ENCODE measurements around the gene SMC6. TPM values are rescaled to one million over a fixed set of nuclear protein-coding genes. Genes with fewer than 3 reads are reported as not detected.

Gene SMC6
- polyA plus RNA-seq, 3 donors: 3.8 to 6.1 (median 5.1) TPM

DNA sequence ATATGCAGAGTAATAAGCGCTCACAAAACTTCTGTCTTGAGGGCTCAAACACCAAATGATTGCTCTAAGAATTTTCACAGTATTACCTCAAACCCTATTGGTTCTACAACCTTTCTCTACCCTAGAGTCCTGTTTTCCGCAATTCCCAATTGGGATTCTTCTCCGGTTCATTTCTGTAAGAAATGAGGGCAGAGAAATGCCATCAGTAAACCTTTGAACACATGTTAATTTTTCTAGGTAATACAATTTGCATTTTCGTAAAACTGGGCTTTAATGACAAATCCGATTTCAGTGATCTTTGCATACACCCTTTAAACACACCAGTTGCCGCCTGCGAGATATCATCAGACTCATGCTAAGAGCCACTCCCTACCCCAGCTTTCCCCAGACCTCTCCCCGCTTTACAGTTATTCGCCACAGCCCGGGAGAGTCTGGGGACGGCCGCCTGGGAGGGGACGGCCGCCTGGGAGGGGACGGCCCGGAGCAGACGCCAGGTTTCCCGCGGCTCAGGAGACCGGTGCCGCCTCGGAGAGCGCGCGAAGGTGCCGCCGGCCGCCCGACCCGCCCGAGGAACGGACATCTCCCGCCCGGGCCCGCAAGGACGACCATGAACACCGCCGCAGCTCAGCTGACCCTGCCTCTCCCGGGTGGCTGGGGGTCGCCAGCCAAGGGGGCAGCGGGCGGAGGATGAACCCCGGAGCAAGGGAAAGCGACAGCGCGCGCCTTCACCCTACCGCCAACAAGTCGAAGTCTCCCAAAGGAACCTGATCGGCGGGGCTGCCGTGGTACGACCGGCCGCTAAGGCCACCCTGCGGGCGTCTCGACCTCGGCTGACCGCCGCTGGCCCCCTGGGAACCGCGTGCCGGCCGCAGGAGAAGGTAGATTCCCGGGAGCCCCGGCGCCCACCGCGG is 463 bp downstream of the SMC6 start:
- H3K9ac ChIP-seq (ENCODE audit: insufficient read depth, low read length, poor library complexity, severe bottlenecking): peak overlapping the region; percentile 91
- peak overlapping the region; percentile 97 for H3K4me3 Mint-ChIP-seq
- peaks cover 17 to 26% of the 10 kb centered on the region in 2 donors for H3K4me1 ChIP-seq (ENCODE audit: control insufficient read depth in 1 of 2, insufficient read depth in 2 of 2, low read length in 2 of 2)
- peak overlapping the region; percentile 50 to 99 (median 97) for H3K27ac Mint-ChIP-seq
- H3K79me2 ChIP-seq (ENCODE audit: insufficient read depth, low read length): peaks cover 69% of the 10 kb centered on the region
- no peaks in the 10 kb centered on the region for H3K9me3 Mint-ChIP-seq
- peak overlapping the region; percentile 96 to 97 for H3K27ac ChIP-seq (ENCODE audit: low read depth in 1 of 2, low read length in 2 of 2)
- 1% methylated on average over 67 of the region's 70 CpGs for WGBS (ENCODE audit: insufficient coverage)
- intact Hi-C loops (cut with micrococcal nuclease): no loop called here
- H3K36me3 ChIP-seq (replicated peaks in 1 of 2; ENCODE audit: control insufficient read depth in 1 of 2, insufficient read depth in 2 of 2, low read length in 2 of 2): no peaks in the 10 kb centered on the region
- peak overlapping the region; percentile 73 to 94 (median 74) for H3K4me3 ChIP-seq (replicated peaks in 1 of 3; ENCODE audit: low read depth in 2 of 3, low read length in 3 of 3)
- no peaks in the 10 kb centered on the region for H3K9me3 ChIP-seq (replicated peaks in 1 of 2; ENCODE audit: control insufficient read depth in 1 of 2, insufficient read depth in 1 of 2, low read length in 2 of 2)
- no peaks in the 10 kb centered on the region for H3K27me3 Mint-ChIP-seq (ENCODE audit: low read depth in 3 of 3)
- peak overlapping the region; percentile 98 for H2AFZ ChIP-seq (ENCODE audit: insufficient read depth, low read depth, low read length, poor library complexity, severe bottlenecking)
- H4K20me1 ChIP-seq (ENCODE audit: insufficient read depth, low read length): no peaks in the 10 kb centered on the region
- H3K36me3 Mint-ChIP-seq: peaks cover 0 to 2% of the 10 kb centered on the region in 2 donors
- H3K27me3 ChIP-seq (ENCODE audit: control insufficient read depth in 2 of 2, insufficient read depth in 2 of 2, low read length in 2 of 2): no peaks in the 10 kb centered on the region
- peak overlapping the region; percentile 97 for H3K4me2 ChIP-seq (replicated peaks; ENCODE audit: extremely low read depth, low read length, poor library complexity, severe bottlenecking)
- DNase-seq: peak; percentile 10 to 42 (median 19)
- TF ChIP-seq CTCF (IDR thresholded peaks at IDR 0.05): no peak
- peaks cover 31% of the 10 kb centered on the region for H3K4me1 Mint-ChIP-seq

DNA sequence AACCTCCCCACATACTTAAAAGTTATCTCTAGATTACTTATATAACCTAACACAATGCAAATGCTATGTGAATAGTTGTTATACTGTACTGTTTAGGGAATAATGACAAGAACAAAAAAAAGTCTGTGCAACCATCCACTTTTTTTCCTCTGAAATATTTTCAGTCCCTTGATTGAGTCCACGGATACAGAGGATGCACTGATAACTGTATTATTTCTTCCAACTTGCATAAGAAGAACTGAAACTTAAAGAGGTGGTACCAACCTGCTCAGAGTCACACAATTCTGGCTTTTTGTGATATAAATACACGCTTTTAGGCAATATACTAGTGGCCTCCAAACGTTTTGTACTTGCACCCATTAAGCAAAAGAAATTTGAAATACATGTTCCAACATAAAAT is 1.4 kb downstream of the SMC6 start:
- Mint-ChIP-seq H3K27ac (no peak overlapping the region), H3K4me1 (peaks cover 26% of the 10 kb centered on the region), H3K36me3 (peaks cover 2% of the 10 kb centered on the region in 2 donors), H3K4me3 (peak overlapping the region; percentile 9 to 97), H3K27me3 (ENCODE audit: low read depth in 3 of 3) (no peaks in the 10 kb centered on the region), H3K9me3 (no peaks in the 10 kb centered on the region)
- Histone ChIP-seq H3K4me3 (replicated peaks in 1 of 3; ENCODE audit: low read depth in 2 of 3, low read length in 3 of 3) (peak overlapping the region in 1 of 3 experiments; percentile 94), H3K9ac (ENCODE audit: insufficient read depth, low read length, poor library complexity, severe bottlenecking) (no peak overlapping the region), H3K9me3 (replicated peaks in 1 of 2; ENCODE audit: control insufficient read depth in 1 of 2, insufficient read depth in 1 of 2, low read length in 2 of 2) (no peaks in the 10 kb centered on the region), H3K4me1 (ENCODE audit: control insufficient read depth in 1 of 2, insufficient read depth in 2 of 2, low read length in 2 of 2) (peaks cover 17 to 26% of the 10 kb centered on the region in 2 donors), H3K27me3 (ENCODE audit: control insufficient read depth in 2 of 2, insufficient read depth in 2 of 2, low read length in 2 of 2) (no peaks in the 10 kb centered on the region), H3K36me3 (replicated peaks in 1 of 2; ENCODE audit: control insufficient read depth in 1 of 2, insufficient read depth in 2 of 2, low read length in 2 of 2) (no peaks in the 10 kb centered on the region), H3K27ac (ENCODE audit: low read depth in 1 of 2, low read length in 2 of 2) (no peak overlapping the region), H3K4me2 (replicated peaks; ENCODE audit: extremely low read depth, low read length, poor library complexity, severe bottlenecking) (peak overlapping the region; percentile 97), H3K79me2 (ENCODE audit: insufficient read depth, low read length) (peaks cover 64% of the 10 kb centered on the region), H4K20me1 (ENCODE audit: insufficient read depth, low read length) (no peaks in the 10 kb centered on the region), H2AFZ (ENCODE audit: insufficient read depth, low read depth, low read length, poor library complexity, severe bottlenecking) (peak overlapping the region; percentile 98)
- intact Hi-C loops (cut with micrococcal nuclease): no loop called here
- no peak for TF ChIP-seq CTCF (IDR thresholded peaks at IDR 0.05)
- DNase-seq: no peak
- no CpG with 5 or more reads among the region's 3 CpGs for WGBS (ENCODE audit: insufficient coverage)

Measured in CD14-positive monocyte (primary cell).